Measurements from ENCODE around the gene PDGFA. TPM values are rescaled to one million over a fixed set of nuclear protein-coding genes. Genes with fewer than 3 reads are reported as not detected.

Gene PDGFA
- total RNA-seq, 4 donors from 2014 or later, result 10.8 to 31.7 (median 26.0) TPM

DNA sequence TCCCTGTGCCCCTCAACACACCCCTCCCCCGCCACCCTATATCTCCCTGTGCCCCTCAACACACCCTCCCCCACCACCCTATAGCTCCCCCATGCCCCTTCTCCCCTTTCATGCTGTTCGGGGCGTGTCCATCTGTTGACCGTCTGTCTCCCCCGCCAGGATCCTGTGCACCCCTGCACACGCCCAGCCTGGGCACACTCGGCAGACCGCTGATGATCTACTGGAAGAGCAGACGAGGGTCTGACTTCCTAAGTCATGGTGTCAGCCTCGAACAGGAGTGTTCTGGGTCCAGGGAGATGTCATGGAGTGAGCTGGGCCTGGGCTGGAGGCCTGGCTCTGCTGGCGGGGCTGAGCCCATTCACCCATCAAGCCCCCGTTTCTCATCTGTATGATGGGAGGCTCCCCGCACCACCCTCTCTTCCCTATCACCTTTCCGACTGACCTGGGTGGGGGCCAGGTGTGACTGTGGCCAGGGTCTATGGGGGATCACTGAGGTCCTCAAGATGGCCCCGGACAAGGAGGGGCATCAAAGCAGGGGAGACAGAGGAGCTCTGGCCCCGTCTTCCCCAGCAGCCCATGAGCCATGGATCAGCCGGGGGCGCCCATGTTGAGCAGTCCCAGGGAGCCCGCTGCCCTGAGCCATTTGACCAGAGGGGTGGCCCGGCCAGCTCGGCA, 48.3 kb downstream of the PDGFA start:
- ATAC-seq (no peak), DNase-seq (peak in 1 of 2 donors; percentile 10)
- peaks cover 13 to 14% of the 10 kb centered on the region in 2 donors for H3K4me1 ChIP-seq
- peak overlapping the region; percentile 77 to 84 (median 80) for H3K27ac ChIP-seq
- H3K36me3 ChIP-seq, result no peaks in the 10 kb centered on the region
- H3K9me3 ChIP-seq, result no peaks in the 10 kb centered on the region
- TF ChIP-seq, protein P1, sequence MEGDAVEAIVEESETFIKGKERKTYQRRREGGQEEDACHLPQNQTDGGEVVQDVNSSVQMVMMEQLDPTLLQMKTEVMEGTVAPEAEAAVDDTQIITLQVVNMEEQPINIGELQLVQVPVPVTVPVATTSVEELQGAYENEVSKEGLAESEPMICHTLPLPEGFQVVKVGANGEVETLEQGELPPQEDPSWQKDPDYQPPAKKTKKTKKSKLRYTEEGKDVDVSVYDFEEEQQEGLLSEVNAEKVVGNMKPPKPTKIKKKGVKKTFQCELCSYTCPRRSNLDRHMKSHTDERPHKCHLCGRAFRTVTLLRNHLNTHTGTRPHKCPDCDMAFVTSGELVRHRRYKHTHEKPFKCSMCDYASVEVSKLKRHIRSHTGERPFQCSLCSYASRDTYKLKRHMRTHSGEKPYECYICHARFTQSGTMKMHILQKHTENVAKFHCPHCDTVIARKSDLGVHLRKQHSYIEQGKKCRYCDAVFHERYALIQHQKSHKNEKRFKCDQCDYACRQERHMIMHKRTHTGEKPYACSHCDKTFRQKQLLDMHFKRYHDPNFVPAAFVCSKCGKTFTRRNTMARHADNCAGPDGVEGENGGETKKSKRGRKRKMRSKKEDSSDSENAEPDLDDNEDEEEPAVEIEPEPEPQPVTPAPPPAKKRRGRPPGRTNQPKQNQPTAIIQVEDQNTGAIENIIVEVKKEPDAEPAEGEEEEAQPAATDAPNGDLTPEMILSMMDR (IDR thresholded peaks at IDR 0.05 in 4 of 5, conservative IDR thresholded peaks at IDR 0.05 in 1 of 5), result no peak
- no peak for TF ChIP-seq POLR2A (IDR thresholded peaks at IDR 0.05)
- in situ Hi-C loops (cut with MboI; ENCODE audit: low sequenced_read_pairs in 4 of 4), result no loop called here
- intact Hi-C loops (cut with DNase I; ENCODE audit: low total_unique reads), result no loop called here
- H3K4me3 ChIP-seq, result no peak overlapping the region
- no peaks in the 10 kb centered on the region for H3K27me3 ChIP-seq

GRCh38 chr7:469563-469961, 50.1 kb downstream of the PDGFA start:
- TF ChIP-seq, protein P1 (IDR thresholded peaks at IDR 0.05 in 4 of 5, conservative IDR thresholded peaks at IDR 0.05 in 1 of 5), result no peak
- no peak for TF ChIP-seq POLR2A (IDR thresholded peaks at IDR 0.05)
- Histone ChIP-seq H3K9me3 (no peaks in the 10 kb centered on the region), H3K4me3 (no peak overlapping the region), H3K36me3 (no peaks in the 10 kb centered on the region), H3K27ac (peak overlapping the region in 3 of 4 donors; percentile 28 to 43 (median 37)), H3K4me1 (peaks cover 14 to 15% of the 10 kb centered on the region in 2 donors), H3K27me3 (no peaks in the 10 kb centered on the region)
- in situ Hi-C loops (cut with MboI; ENCODE audit: low sequenced_read_pairs in 4 of 4), result no loop called here
- DNase-seq (no peak), ATAC-seq (no peak)
- intact Hi-C loops (cut with DNase I; ENCODE audit: low total_unique reads), result loop anchor here (2.0 kb wide), 1 partner anchor 27 kb away; no protein-coding TSS in a partner anchor

GRCh38 chr7:468681-469562, 50.7 kb downstream of the PDGFA start:
- Histone ChIP-seq H3K27me3 (peaks cover 0 to 6% (median 0%) of the 10 kb centered on the region in 3 donors), H3K4me1 (peaks cover 14 to 15% of the 10 kb centered on the region in 2 donors), H3K9me3 (no peaks in the 10 kb centered on the region), H3K36me3 (no peaks in the 10 kb centered on the region), H3K27ac (peak overlapping the region in 2 of 4 donors; percentile 37 to 43), H3K4me3 (no peak overlapping the region)
- intact Hi-C loops (cut with DNase I; ENCODE audit: low total_unique reads), result loop anchor here (2.0 kb wide), 1 partner anchor 26 kb away; no protein-coding TSS in a partner anchor
- in situ Hi-C loops (cut with MboI; ENCODE audit: low sequenced_read_pairs in 4 of 4), result no loop called here
- ATAC-seq (no peak), DNase-seq (peak in 1 of 2 donors; percentile 12)
- TF ChIP-seq, protein P1 (IDR thresholded peaks at IDR 0.05 in 4 of 5, conservative IDR thresholded peaks at IDR 0.05 in 1 of 5), result no peak
- no peak for TF ChIP-seq POLR2A (IDR thresholded peaks at IDR 0.05)

DNA sequence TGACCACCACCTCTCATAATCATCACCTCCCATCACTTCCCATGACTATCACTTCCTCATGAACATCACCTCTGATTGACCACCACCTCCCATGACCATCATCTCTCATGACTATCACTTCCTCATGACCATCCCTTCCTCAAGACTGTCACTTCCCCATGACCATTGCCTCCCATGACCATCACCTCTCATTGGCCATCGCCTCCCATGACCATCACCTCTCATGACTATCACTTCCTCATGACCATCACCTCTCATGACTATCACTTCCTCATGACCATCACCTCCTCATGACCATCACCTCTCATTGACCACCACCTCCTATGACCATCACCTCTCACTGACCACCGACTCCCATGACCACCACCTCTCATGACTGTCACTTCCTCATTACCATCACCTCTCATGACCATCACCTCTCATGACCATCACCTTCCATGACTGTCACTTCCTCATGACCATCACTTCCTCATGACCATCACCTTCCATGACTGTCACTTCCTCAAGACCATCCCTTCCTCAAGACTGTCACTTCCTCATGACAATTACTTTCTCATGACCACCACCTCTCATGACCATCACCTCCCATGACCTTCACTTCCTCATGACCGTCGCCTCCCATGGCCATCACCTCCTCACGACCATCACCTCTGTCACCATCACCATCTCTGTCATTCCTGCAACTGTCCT, 51.6 kb downstream of the PDGFA start:
- TF ChIP-seq, protein P1 (IDR thresholded peaks at IDR 0.05 in 4 of 5, conservative IDR thresholded peaks at IDR 0.05 in 1 of 5), result no peak
- TF ChIP-seq POLR2A (IDR thresholded peaks at IDR 0.05), result no peak
- DNase-seq, result no peak
- peaks cover 5 to 12% (median 6%) of the 10 kb centered on the region in 3 donors for H3K27me3 ChIP-seq
- no peaks in the 10 kb centered on the region for H3K9me3 ChIP-seq
- peak overlapping the region in 1 of 4 donors; percentile 25 for H3K27ac ChIP-seq
- in situ Hi-C loops (cut with MboI; ENCODE audit: low sequenced_read_pairs in 4 of 4), result no loop called here
- H3K36me3 ChIP-seq, result no peaks in the 10 kb centered on the region
- peaks cover 14 to 15% of the 10 kb centered on the region in 2 donors for H3K4me1 ChIP-seq
- intact Hi-C loops (cut with DNase I; ENCODE audit: low total_unique reads), result loop anchor here (2.0 kb wide), 1 partner anchor 25 kb away; no protein-coding TSS in a partner anchor
- no peak for ATAC-seq
- no peak overlapping the region for H3K4me3 ChIP-seq
